ENCODE measurements around the gene LEMD2.

The LEMD2 gene

GRCh38 chr6:33755070-33755869, 33.7 kb downstream of the LEMD2 start:
- DNase-seq (ENCODE audit: low read depth, low spot score), result no peak
- CTCF ChIA-PET, result interaction anchor here (1.7 to 23.3 kb wide), 3 partner anchors 7 to 44 kb away, joined by 8 to 584 read pairs (median 584); partner anchors contain the start of genes IP6K3 and UQCC2
- no peak overlapping the region for H3K4me3 ChIP-seq (ENCODE audit: low read depth, low read length)
- POLR2A ChIA-PET, result interaction anchor here (0.6 kb wide), 1 partner anchor 16 kb away, joined by 3 read pairs; no protein-coding TSS in a partner anchor
- TF ChIP-seq CTCF (IDR thresholded peaks at IDR 0.05; ENCODE audit: insufficient read depth, low read length, missing control alignments), result no peak

- no peak overlapping the region for H3K4me3 ChIP-seq (ENCODE audit: low read depth, low read length)
- no peak for DNase-seq (ENCODE audit: low read depth, low spot score)
- TF ChIP-seq CTCF (IDR thresholded peaks at IDR 0.05; ENCODE audit: insufficient read depth, low read length, missing control alignments), result no peak
- ChIA-PET CTCF (interaction anchor here (1.7 to 23.3 kb wide), 3 partner anchors 7 to 43 kb away, joined by 8 to 584 read pairs (median 584); partner anchors contain the start of genes IP6K3 and UQCC2), POLR2A (no interaction called here)
Observed at GRCh38 chr6:33754222-33754621, 34.7 kb downstream of the LEMD2 start.

DNA sequence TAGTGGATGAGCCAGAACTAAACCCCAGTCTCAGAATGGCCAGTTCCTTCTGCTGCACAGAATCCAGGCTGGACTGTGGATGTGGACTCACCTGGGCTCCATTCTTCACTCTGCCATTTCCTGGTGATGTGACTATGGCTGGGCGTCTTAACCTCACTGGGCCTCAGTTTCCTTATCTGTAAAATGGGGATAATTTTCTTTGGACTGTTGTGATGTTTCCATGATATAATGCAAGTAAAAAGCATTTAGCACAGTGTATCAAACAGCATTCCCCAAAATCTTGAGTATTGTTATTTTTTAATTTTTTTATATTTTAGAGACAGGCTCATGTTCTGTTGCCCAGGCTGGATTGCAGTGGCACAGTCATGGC, 36.3 kb downstream of the LEMD2 start:
- no peak for TF ChIP-seq CTCF (IDR thresholded peaks at IDR 0.05; ENCODE audit: insufficient read depth, low read length, missing control alignments)
- POLR2A ChIA-PET, result no interaction called here
- DNase-seq (ENCODE audit: low read depth, low spot score), result no peak
- H3K4me3 ChIP-seq (ENCODE audit: low read depth, low read length), result no peak overlapping the region
- CTCF ChIA-PET, result interaction anchor here (1.0 to 23.3 kb wide), 4 partner anchors 5 to 275 kb away, joined by 4 to 584 read pairs (median 294); partner anchors contain the start of gene IP6K3

GRCh38 chr6:33751771-33752645, 36.9 kb downstream of the LEMD2 start:
- ChIA-PET POLR2A (no interaction called here), CTCF (interaction anchor here (1.0 to 23.3 kb wide), 9 partner anchors 4 to 276 kb away, joined by 3 to 584 read pairs (median 5); partner anchors contain the start of genes IP6K3 and UQCC2)
- DNase-seq (ENCODE audit: low read depth, low spot score), result no peak
- TF ChIP-seq CTCF (IDR thresholded peaks at IDR 0.05; ENCODE audit: insufficient read depth, low read length, missing control alignments), result no peak
- no peak overlapping the region for H3K4me3 ChIP-seq (ENCODE audit: low read depth, low read length)

DNA sequence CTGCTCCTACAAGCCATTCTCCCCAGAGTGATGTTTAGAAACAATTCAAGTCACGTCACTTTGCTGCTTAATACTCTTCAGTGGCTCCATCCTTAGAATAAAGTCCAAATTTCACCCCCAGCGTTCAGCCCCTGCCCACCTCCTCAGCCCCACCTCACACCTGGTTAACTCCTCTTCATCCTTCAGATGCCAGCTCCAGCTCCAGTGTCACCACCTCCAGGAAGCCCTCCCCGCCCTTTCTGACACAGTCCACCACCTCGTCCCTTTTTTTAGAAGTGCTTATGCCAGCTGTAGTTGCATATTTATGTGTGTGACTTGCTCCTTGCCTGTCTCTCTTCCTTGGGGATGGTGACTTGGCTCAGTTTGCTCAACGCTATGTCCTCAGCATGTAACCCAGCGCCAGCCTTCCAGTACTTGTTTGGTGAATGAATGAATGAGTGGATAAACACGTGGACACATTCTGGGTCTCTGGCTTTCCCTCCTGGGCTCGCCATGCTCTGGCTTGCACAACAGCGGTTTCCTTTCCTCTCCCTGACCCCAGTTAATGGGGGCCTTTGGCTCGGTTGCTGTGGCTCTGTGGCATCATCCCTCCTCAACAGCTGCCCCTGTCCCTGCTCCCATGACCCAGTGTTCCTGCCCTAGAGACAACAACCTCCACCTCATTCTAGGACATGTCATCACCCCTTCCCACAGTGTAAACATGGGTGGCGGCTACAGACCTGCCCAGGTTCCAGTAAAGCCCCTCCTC, 38.5 kb downstream of the LEMD2 start:
- no peak for TF ChIP-seq CTCF (IDR thresholded peaks at IDR 0.05; ENCODE audit: insufficient read depth, low read length, missing control alignments)
- ChIA-PET CTCF (interaction anchor here (0.7 to 23.3 kb wide), 12 partner anchors 3 to 405 kb away, joined by 3 to 584 read pairs (median 5); partner anchors contain the start of genes IP6K3 and UQCC2), POLR2A (interaction anchor here (0.6 to 1.2 kb wide), 3 partner anchors 12 to 416 kb away, joined by 3 to 8 read pairs (median 4); no protein-coding TSS in a partner anchor)
- no peak overlapping the region for H3K4me3 ChIP-seq (ENCODE audit: low read depth, low read length)
- DNase-seq (ENCODE audit: low read depth, low spot score), result no peak

Data from AG04449 (cell line).